Esophagus muscularis mucosa (tissue), 4 donors: ENCODE results near the gene BTG2. TPM values are rescaled to one million over a fixed set of nuclear protein-coding genes. Genes with fewer than 3 reads are reported as not detected.
"Not testable (repeated sequence)": the region's sequence is repeated elsewhere in the genome, so short reads cannot be mapped to it uniquely, and the experiment has no call there.

Experiments used
- DNase-seq: peaks from one replicate; pipeline ENCODE4 v3.0.0-alpha.2; 2017; ENCODE audit errors: extremely low spot score
- H3K27ac ChIP-seq, 4 donors: fragments of 200-600 bp; sonication (generic); replicated peaks in 1 of 4; 1 replicate in 3 of 4; 2 replicates in 1 of 4; pipeline ENCODE4 v1.5.1; 2016 to 2019; ENCODE audit warnings: mild to moderate bottlenecking in 1 of 4
- H3K27me3 ChIP-seq, 4 donors: fragments of 200-600 bp; sonication (generic); one replicate each; pipeline versions ENCODE4 v1.5.1 to v1.6.0; 2016 to 2019
- H3K36me3 ChIP-seq, 4 donors: fragments of 200-600 bp; sonication (generic); one replicate each; pipeline ENCODE4 v1.5.1; 2016 to 2019
- H3K4me1 ChIP-seq, 4 donors: fragments of 200-600 bp; sonication (generic); one replicate each; pipeline ENCODE4 v1.5.1; 2016 to 2019
- H3K4me3 ChIP-seq, 4 donors: fragments of 200-600 bp; sonication (generic); 1 replicate in 2 of 4; 2 replicates in 2 of 4; pipeline ENCODE4 v1.5.1; 2016 to 2019; ENCODE audit warnings: mild to moderate bottlenecking in 4 of 4, moderate library complexity in 1 of 4
- H3K9me3 ChIP-seq, 4 donors: fragments of 200-600 bp; sonication (generic); 1 replicate in 3 of 4; 2 replicates in 1 of 4; pipeline ENCODE4 v1.5.1; 2016 to 2019
- EP300 ChIP-seq: sonication (generic); formaldehyde crosslinking; IDR thresholded peaks from one replicate; pipeline ENCODE4 v1.6.1; 2017; ENCODE audit warnings: antibody characterized with exemption
- POLR2A ChIP-seq: fragments of 450-650 bp; IDR thresholded peaks from one replicate; pipeline ENCODE4 v1.6.1; 2017; ENCODE audit warnings: antibody characterized with exemption, moderate library complexity, mild to moderate bottlenecking, low read depth
- POLR2AphosphoS5 ChIP-seq, 2 donors: sonication (generic); formaldehyde crosslinking; IDR thresholded peaks; one replicate each; pipeline ENCODE4 v1.6.1; 2017; ENCODE audit warnings: antibody characterized with exemption in 2 of 2
- WGBS: methylation state at CpG from one replicate; pipeline ENCODE4 v1.1.5; 2018; 5-methylcytosine and 5-hydroxymethylcytosine counted together
- intact Hi-C: fragments of 100-400 bp; cut with DNase I; formaldehyde crosslinking; loops from one replicate; pipeline ENCODE4 v1.15.1; 2023
- total RNA-seq, 4 donors: library from RNA; depleted of rRNA; stranded (reverse); fragments of >200 nt; gene quantifications; one replicate each; pipeline versions ENCODE4 v1.1.0 to v1.2.1, GENCODE V29; 2016
- TF ChIP-seq, protein P1 (sequence below), 3 experiments: fragments of 200-600 bp in 2 of 3; fragments of 450-650 bp in 1 of 3; sonication (generic) in 2 of 3; IDR thresholded peaks; one replicate each; pipeline ENCODE4 v1.5.1; 2017 to 2019; ENCODE audit warnings: antibody characterized with exemption in 3 of 3, mild to moderate bottlenecking in 2 of 3, moderate library complexity in 1 of 3

Gene BTG2
- total RNA-seq, 4 donors from 2014 or later: 67.7 to 656 (median 159) TPM

DNA sequence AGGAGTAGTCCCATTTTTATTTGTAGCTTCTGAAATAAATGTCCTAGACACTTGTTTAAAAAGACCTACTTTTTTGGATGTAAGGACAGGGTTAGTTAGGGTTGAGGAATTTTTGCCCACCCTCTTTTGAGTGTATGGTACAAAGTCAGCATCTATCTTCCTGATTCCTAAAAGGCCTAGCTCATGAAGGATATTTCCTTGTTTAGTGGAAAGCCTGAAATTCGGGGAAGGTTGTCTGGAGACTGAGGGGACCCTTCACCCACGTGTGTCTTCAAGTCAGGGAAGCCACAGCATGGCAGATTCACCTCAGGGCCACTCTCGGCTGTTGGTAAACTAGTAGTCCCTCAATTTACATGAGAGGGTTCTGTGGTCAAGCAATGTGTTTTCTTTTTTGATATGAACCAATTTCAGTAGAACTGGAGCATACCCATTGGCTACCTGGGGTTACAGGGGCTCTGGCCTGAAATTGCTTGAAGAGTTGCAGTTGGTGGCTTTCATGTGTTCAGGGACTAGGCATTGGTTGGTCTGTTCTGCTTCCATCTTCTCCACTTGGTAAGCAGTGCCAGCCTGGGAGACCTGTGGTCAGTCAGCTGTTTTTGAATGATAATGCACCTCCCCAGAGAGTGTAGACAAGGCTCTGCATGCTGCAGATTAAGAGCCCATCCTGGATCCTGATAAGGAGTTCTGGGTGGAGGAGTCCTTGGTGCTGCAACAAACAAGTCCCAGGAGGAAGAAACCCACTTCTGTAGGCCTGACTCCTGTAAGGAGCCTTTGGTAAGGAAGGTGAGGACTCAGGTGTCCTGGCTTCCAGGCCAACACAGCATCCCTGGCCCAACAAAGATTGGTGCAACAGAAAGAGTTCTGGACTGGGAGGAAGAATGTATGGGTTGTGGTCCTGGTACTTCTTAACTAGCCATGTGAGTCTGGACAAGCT is 6.3 kb downstream of the BTG2 start:
- no peak overlapping the region for H3K4me3 ChIP-seq
- 100% methylated on average over 1 of the region's 3 CpGs for WGBS
- peaks cover 16 to 44% (median 32%) of the 10 kb centered on the region in 4 donors for H3K36me3 ChIP-seq
- DNase-seq: no peak
- TF ChIP-seq EP300 (no peak), POLR2A (no peak), POLR2AphosphoS5 (IDR thresholded peaks at IDR 0.05) (peak in 1 of 2 donors; percentile 82)
- TF ChIP-seq, protein P1, sequence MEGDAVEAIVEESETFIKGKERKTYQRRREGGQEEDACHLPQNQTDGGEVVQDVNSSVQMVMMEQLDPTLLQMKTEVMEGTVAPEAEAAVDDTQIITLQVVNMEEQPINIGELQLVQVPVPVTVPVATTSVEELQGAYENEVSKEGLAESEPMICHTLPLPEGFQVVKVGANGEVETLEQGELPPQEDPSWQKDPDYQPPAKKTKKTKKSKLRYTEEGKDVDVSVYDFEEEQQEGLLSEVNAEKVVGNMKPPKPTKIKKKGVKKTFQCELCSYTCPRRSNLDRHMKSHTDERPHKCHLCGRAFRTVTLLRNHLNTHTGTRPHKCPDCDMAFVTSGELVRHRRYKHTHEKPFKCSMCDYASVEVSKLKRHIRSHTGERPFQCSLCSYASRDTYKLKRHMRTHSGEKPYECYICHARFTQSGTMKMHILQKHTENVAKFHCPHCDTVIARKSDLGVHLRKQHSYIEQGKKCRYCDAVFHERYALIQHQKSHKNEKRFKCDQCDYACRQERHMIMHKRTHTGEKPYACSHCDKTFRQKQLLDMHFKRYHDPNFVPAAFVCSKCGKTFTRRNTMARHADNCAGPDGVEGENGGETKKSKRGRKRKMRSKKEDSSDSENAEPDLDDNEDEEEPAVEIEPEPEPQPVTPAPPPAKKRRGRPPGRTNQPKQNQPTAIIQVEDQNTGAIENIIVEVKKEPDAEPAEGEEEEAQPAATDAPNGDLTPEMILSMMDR (IDR thresholded peaks at IDR 0.05): no peak
- peak overlapping the region in 2 of 4 donors; percentile 3 to 100 for H3K27ac ChIP-seq
- no peaks in the 10 kb centered on the region for H3K27me3 ChIP-seq
- peaks cover 25 to 48% (median 46%) of the 10 kb centered on the region in 4 donors for H3K4me1 ChIP-seq
- no peaks in the 10 kb centered on the region for H3K9me3 ChIP-seq
- intact Hi-C loops: no loop called here

DNA sequence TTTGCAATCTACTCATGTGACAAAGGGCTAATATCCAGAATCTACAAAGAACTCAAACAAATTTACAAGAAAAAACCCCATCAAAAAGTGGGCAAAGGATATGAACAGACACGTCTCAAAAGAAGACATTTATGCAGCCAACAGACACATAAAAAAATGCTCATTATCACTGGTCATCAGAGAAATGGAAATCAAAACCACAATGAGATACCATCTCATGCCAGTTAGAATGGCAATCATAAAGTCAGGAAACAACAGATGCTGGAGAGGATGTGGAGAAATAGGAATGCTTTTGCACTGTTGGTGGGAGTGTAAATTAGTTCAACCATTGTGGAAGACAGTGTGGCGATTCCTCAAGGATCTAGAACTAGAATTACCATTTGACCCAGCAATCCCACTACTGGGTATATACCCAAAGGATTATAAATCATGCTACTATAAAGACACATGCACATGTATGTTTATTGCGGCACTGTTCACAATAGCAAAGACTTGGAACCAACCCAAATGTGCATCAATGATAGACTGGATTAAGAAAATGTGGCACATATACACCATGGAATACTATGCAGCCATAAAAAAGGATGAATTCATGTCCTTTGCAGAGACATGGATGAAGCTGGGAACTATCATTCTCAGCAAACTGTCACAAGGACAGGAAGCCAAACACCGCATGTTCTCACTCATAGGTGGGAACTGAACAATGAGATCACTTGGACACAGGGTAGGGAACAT is 8.9 kb downstream of the BTG2 start:
- H3K36me3 ChIP-seq: peaks cover under 1 to 19% (median 8%) of the 10 kb centered on the region in 4 donors
- H3K4me1 ChIP-seq: peaks cover 13 to 35% (median 28%) of the 10 kb centered on the region in 4 donors
- H3K27ac ChIP-seq, DNase-seq, H3K27me3 ChIP-seq, H3K4me3 ChIP-seq, H3K9me3 ChIP-seq, intact Hi-C loops: not testable (repeated sequence)
- 92% methylated on average over 4 of the region's 4 CpGs for WGBS
- TF ChIP-seq POLR2AphosphoS5 (IDR thresholded peaks at IDR 0.05): peak in 1 of 2 donors; percentile 74

DNA sequence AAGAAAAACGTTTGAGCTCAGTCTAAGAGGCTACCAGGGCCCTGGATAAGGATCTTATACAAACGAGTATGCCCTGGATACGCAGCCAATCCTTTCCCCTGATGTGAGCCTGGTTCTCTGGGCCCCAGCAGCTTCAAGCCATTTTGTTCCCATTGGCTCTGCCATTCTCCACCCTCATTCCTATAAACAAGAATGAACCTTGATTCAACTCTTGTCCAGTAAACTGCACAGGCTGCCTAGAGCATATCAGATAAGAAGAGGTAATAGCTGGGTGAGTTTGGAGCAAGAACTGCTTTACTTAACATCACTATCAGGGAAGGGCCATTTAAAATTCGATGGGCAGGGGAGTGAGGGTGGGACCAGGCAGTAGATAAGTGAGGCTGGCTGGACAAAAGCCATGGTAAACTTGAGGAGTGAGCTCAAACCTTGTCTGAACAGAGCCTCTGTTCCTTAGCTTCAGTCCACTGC is 11.3 kb downstream of the BTG2 start:
- H3K4me3 ChIP-seq: no peak overlapping the region
- TF ChIP-seq, protein P1 (IDR thresholded peaks at IDR 0.05): no peak
- no peak for TF ChIP-seq EP300
- intact Hi-C loops: no loop called here
- no peak for DNase-seq
- H3K36me3 ChIP-seq: no peaks in the 10 kb centered on the region
- no peaks in the 10 kb centered on the region for H3K9me3 ChIP-seq
- peaks cover 18 to 32% (median 31%) of the 10 kb centered on the region in 4 donors for H3K4me1 ChIP-seq
- WGBS: 12% methylated on average over 2 of the region's 4 CpGs
- H3K27me3 ChIP-seq: no peaks in the 10 kb centered on the region
- peak overlapping the region; percentile 38 to 75 (median 55) for H3K27ac ChIP-seq

DNA sequence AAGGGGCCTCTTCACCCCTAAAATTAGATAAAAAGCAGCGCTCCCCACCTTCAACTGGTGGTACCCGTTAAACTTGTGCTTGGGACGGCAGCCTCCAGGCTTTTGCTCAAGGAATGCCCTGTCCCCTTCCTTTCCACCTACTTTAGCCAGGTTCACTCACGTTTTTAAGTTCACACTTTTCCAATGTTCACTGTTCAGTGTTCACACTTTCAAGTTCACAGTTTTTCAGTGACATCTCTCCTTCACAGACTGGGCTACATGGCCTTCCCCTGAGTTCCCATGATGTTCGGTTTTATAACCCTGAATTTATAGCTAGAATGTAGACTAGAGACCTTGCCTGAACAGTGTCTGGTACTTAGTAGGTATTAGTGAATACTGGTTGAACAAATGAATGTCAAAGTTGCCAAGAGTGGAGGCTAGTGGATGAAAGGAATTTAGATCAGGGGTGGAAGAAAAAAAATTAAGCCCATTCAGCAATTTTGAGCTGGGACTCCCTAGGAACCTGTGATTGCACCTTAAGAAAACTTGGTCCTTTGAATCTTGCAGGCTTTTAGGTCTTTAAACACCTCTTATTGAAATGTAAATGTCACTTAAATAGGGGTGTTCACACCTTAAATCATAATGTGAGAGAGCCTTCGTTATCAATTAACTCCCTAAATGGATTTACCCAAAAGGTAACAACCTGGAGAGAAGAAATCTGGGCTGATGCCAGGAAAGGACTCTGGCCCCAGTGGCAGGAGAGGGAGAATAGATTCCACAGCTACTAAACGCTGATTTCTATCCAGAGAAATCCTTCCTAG is 12.3 kb downstream of the BTG2 start:
- intact Hi-C loops: no loop called here
- no peak for DNase-seq
- Histone ChIP-seq H3K27ac (peak overlapping the region in 3 of 4 donors; percentile 38 to 75 (median 62)), H3K36me3 (no peaks in the 10 kb centered on the region), H3K4me3 (no peak overlapping the region), H3K27me3 (no peaks in the 10 kb centered on the region), H3K9me3 (no peaks in the 10 kb centered on the region), H3K4me1 (peaks cover 24 to 42% (median 40%) of the 10 kb centered on the region in 4 donors)
- WGBS: 82% methylated on average over 7 of the region's 7 CpGs
- TF ChIP-seq EP300 (no peak), POLR2A (no peak), POLR2AphosphoS5 (IDR thresholded peaks at IDR 0.05) (no peak)
- TF ChIP-seq, protein P1 (IDR thresholded peaks at IDR 0.05): no peak
